Brain microvascular endothelial cell (primary cell): ENCODE measurements around the gene HOXA2.

ENCODE experiments used
- DNase-seq: peaks from one replicate; pipeline ENCODE4 v3.0.0-alpha.2; 2020
- H3K27ac ChIP-seq: fragments of 250-450 bp; sonication (Bioruptor Pico); 2 replicates; pipeline ENCODE4 v1.5.1; 2020; ENCODE audit warnings: mild to moderate bottlenecking, moderate library complexity
- H3K27me3 ChIP-seq: fragments of 250-450 bp; sonication (Bioruptor Pico); replicated peaks from 2 replicates; pipeline ENCODE4 v1.5.1; 2020; ENCODE audit warnings: mild to moderate bottlenecking
- H3K36me3 ChIP-seq: fragments of 250-450 bp; sonication (Bioruptor Pico); replicated peaks from 2 replicates; pipeline ENCODE4 v1.5.1; 2020; ENCODE audit warnings: mild to moderate bottlenecking
- H3K4me3 ChIP-seq: 2 replicates; pipeline ENCODE4 v1.5.1; 2011; ENCODE audit warnings: low read depth, mild to moderate bottlenecking, control low read depth, low read length, moderate library complexity
- CTCF ChIP-seq: IDR thresholded peaks from 2 replicates; pipeline ENCODE4 v1.5.1; 2011; ENCODE audit warnings: low read depth, mild to moderate bottlenecking, moderate library complexity, low read length, control low read depth, inconsistent platforms; ENCODE audit errors: missing control alignments
- in situ Hi-C: cut with HindIII; loops from 2 replicates; pipeline ENCODE4 v1.10.0; 2017; ENCODE audit warnings: low sequenced_read_pairs, low pct_ligation_motif_present

Gene HOXA2

GRCh38 chr7:27101957-27102580, 414 bp downstream of the HOXA2 start:
- Histone ChIP-seq H3K27ac (no peak overlapping the region), H3K4me3 (peak overlapping the region; percentile 44), H3K27me3 (peaks cover 97% of the 10 kb centered on the region), H3K36me3 (no peaks in the 10 kb centered on the region)
- no peak for TF ChIP-seq CTCF
- DNase-seq = no peak
- in situ Hi-C loops = no loop called here

- Histone ChIP-seq H3K4me3 (peak overlapping the region; percentile 44), H3K27me3 (peaks cover 99% of the 10 kb centered on the region), H3K36me3 (no peaks in the 10 kb centered on the region), H3K27ac (no peak overlapping the region)
- no peak for TF ChIP-seq CTCF
- in situ Hi-C loops = no loop called here
- no peak for DNase-seq
These were observed 1.1 kb downstream of the HOXA2 start for GRCh38 chr7:27101171-27101956.

- Histone ChIP-seq H3K27ac (no peak overlapping the region), H3K4me3 (peak overlapping the region; percentile 44), H3K27me3 (peaks cover 97% of the 10 kb centered on the region), H3K36me3 (no peaks in the 10 kb centered on the region)
- in situ Hi-C loops = no loop called here
- no peak for DNase-seq
- no peak for TF ChIP-seq CTCF
These were observed 1.8 kb downstream of the HOXA2 start for GRCh38 chr7:27100694-27101170.

- DNase-seq = no peak
- no peaks in the 10 kb centered on the region for H3K36me3 ChIP-seq
- H3K27me3 ChIP-seq = peaks cover 97% of the 10 kb centered on the region
- H3K27ac ChIP-seq = no peak overlapping the region
- no peak for TF ChIP-seq CTCF
- in situ Hi-C loops = no loop called here
- peak overlapping the region; percentile 68 for H3K4me3 ChIP-seq
These were observed 2.8 kb downstream of the HOXA2 start for GRCh38 chr7:27099453-27100370.

- no peak for DNase-seq
- no peak for TF ChIP-seq CTCF
- H3K27ac ChIP-seq = no peak overlapping the region
- H3K27me3 ChIP-seq = peaks cover 97% of the 10 kb centered on the region
- in situ Hi-C loops = no loop called here
- H3K4me3 ChIP-seq = peak overlapping the region; percentile 68
- no peaks in the 10 kb centered on the region for H3K36me3 ChIP-seq
These were observed 3.7 kb downstream of the HOXA2 start for GRCh38 chr7:27098578-27099451.
